Femur (tissue), 1 donor: ENCODE data around the gene STIM2.
"Not testable (repeated sequence)": the region's sequence is repeated elsewhere in the genome, so short reads cannot be mapped to it uniquely, and the experiment has no call there.

ENCODE experiments used
- DNase-seq: peaks from one replicate; pipeline ENCODE4 v3.0.0-alpha.2; 2017

The STIM2 gene

DNA sequence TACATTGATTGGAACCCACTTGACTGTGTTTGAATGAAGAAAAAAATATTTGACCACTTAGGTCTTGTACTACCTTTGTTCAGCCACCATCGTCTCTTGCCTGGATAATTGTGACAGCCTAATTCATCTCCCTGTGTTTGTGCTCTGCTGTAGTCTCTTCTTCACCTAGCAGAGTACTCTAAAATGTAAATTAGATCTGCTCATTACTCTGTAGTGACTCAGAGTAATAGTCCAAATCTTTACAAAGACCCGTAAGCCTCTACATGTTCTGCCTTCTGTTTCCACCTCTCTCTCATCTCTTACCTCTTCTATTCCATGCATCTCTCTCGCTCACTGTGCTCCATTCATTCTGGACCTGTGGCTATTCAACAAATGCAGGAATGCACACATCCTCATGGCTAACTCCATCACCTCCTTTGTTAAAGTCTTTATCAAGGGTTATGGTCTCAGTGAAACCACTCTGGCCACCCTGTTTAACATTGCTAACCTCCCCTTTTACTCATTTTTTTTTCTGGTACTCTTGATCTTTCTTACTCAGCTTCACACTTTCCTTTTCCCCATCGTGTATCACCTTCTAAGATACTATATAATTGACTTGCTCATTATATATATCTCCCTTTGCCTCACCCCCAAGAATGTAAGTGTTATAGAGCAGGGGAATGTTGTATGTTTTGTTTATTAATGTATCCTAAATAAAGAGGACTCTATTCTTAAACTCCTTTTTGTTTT lies 98.4 kb downstream of the STIM2 start:
- DNase-seq = no peak

- no peak for DNase-seq
Measured at GRCh38 chr4:26959654-26960047, 99.0 kb downstream of the STIM2 start.

DNA sequence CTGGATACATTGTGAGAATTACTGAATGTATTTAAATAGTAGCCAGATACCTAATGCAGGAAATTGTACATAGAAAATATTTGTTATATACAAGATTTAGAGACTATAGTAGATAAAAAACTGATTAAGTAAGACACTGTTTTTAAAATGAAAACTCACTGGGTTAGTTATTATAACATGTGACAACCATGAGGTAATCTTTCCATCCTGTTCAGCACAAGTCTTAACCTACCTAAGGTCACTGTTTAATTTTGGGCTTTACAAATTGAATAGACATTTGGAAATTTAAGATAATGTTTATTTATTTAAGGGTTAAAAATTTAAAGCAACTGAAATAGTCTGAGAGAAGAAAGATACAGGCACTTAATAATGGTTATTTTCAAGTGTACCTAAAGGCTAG lies 102.1 kb downstream of the STIM2 start:
- no peak for DNase-seq

GRCh38 chr4:26964512-26964911 lies 103.9 kb downstream of the STIM2 start:
- DNase-seq = no peak

DNA sequence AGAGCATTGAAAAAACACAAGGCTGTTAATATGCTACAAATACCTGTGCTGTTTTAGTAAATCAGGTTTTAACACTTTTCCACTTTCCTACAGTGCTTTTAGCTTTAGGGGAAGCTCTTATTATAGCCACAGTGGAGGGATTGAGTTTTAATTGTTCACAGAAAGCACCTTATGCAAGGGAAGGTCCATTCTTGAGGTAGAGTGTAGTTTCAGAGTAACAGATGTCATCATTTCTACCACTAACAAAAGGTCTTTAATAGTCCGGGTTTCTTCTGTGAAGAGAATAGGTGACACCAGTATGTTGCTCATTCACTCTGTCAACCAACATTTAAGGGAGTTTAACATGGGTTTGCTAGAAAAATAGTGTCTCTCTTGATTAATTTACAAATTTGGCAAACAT lies 104.4 kb downstream of the STIM2 start:
- DNase-seq = no peak

DNA sequence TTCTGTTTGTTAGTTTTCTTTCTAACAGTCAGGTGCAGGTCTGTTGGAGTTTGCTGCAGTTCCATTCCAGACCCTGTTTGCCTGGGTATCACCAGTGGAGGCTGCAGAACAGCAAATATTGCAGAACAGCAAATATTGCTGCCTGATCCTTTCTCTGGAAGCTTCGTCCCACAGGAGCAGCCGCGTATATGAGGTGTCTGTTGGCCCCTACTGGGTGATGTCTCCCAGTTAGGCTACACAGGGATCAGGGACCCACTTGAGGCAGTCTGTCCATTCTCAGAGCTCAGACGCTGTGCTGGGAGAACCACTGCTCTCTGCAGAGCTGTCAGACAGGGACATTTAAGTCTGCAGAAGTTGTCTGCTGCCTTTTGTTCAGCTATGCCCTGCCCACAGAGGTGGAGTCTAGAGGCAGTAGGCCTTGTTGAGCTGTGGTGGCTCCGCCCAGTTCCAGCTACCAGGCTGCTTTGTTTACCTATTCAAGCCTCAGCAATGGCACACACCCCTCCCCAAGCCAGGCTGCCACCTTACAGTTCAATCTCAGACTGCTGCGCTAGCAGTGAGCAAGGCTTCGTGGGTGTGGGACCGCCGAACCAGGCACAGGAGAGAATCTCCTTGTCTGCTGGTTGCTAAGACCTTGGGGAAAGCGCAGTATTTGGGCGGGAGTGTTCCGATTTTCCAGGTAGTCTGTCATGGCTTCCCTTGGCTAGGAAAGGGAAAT lies 115.0 kb downstream of the STIM2 start:
- not testable (repeated sequence) for DNase-seq

DNA sequence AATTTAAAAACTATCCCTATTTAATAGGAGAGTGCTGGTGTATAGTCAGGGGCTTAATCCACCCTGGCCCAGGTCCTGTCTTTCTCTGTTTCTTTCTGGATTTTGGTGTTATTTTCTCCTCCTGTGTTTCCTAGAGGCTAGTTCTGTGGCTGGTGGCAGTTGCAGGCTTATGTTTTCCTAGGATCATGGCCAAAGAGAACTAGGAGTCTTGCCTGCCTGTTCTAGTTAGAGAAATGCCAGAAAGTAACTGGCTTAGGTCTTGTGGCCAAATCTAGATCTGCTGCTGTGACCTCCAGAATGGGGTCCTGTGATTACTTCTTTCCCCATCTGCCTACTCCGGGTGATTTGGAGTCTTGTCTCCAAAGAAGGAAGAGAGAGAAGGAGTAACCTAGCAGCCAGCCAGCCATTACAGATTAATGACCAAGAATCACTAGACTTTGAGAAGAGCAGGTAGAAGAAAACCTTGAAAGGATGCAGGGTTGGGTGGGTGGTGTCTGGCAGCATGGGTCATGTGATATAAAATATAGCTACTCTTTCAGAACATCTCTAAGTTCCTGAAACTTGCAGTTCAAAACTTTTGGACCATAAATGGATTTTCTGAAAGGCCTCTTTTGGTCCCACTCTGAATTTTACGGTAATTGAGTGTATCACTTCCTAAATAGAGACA lies 117.9 kb downstream of the STIM2 start:
- DNase-seq = no peak

DNA sequence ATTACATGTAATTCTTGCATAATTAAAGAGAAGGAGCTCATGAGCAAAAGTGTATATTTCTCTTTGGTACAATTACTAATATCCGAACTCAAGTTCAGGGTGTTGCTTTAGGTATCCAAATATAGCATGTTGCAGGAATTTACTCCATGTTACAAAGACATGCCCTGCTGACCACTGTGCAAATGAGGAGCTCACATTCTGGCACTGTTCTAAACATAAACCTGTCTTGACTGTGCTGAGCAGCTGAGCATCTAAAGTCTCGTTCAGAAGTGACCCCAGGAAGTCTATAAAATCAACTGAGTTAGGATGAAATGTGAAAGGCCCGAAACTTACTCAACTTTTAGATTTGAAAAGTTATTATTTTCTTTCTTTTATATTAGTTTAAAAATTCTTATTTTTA lies 124.3 kb downstream of the STIM2 start:
- DNase-seq = peak; percentile 26

GRCh38 chr4:26985873-26986272 lies 125.2 kb downstream of the STIM2 start:
- DNase-seq = no peak

- DNase-seq = no peak
Measured at GRCh38 chr4:26987191-26987590, 126.5 kb downstream of the STIM2 start.

DNA sequence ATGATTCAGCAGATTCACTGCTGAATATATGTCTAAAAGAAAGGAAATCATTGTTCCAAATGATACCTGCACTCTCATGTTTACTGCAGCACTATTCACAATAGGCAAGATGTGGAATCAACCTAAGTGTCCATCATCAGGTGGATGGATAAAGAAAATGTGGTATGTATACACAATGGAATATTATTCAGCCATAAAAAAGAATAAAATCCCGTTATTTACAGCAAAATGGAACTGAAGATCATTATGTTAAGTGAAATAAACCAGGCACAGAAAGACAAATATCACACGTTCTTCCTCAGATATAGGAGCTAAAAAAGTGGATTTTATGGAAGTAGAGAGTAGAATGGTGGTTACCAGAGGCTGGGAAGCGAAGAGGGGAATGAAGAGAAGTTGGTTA lies 130.4 kb downstream of the STIM2 start:
- no peak for DNase-seq

DNA sequence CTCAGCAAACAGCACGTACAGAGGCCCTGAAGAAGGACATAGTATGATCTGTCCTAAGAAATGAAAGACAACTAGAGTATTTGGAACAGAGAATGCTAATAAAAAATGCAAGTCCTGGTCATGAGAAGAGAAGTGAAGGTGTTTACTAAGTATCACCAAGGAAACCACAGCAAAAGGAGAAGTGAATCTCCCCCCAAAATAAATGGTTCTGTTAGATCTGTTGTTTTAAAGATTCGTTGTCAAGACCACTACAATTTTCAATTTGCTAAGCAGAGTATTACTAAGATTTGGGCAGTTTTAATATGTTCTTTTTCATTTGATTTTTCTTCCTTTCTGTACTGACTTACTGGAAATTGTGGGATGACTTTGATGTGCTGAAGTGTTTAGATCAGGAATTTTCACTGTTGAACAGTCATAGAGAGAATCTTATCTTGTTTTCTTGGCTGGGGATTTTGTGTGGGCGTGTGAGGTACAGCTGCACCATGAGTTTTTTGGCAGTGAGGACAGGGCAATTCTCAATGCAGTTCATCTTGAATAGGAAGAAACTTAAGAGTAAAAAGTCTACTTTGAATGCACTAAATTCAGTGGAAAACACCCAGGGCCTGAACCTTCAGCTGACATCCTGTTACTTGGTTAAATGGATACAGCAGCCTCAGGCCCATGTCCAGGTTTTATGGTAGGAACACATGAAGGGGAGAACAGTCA lies 132.2 kb downstream of the STIM2 start:
- DNase-seq = peak; percentile 55

DNA sequence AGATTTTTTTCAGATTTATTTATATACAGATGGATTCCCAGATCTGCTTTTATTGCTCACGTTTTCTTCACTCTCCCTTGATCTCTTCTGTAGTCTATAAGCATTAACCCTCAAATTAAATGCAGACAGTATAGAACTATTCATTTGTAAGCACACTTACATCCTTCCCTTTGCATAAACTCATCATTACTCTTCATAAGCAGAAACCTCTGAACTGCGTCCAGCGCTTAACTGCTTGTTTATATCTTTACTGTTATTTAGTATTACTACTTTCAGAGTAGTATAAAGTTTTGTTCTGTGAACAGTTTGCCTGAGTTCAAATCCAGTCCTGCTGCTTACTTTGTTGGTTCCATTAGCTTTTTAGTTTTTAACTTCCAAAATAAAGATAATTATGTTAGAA lies 132.9 kb downstream of the STIM2 start:
- no peak for DNase-seq

GRCh38 chr4:26993967-26994366 lies 133.3 kb downstream of the STIM2 start:
- no peak for DNase-seq

- DNase-seq = no peak
Measured at GRCh38 chr4:26995316-26995715, 134.7 kb downstream of the STIM2 start.

GRCh38 chr4:26996745-26997144 lies 136.1 kb downstream of the STIM2 start:
- DNase-seq = no peak

DNA sequence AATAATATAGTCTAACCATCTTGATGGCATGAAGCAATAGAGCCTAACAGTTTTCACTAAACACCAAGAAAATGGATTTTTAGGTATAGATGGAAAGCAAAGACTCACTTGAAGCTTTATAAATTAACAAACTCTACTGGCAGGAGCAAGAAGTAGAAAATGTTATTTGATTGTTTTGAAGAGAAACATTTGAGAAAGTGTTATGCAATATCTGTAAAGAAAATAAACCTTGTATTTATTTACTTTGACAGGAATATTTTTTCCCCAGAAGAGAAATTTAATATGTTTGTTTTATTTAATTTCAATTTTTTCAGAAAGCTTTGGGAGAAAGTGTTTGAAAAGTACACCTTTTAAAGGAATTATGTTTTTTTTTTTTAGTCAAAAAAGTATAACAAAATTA lies 139.0 kb downstream of the STIM2 start:
- no peak for DNase-seq

DNA sequence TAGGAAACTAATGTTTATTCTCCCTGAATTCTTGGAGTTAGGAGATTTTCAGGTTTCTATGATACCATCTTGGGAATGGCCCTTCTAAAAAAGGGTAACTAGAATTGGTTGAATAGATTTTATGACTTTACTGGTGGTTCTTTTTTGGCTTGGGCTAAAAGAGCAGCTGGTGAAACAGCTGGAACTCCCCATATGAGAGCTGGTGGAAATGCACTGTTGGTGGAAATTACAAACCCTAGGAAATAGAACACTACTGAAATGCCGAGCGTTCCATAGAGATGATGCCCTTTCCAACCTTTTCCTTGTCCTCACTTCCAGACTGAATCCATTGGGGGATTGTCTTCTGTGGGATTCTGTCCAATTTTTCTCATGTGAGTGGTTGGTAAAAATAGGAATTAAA lies 139.5 kb downstream of the STIM2 start:
- peak; percentile 41 for DNase-seq

DNA sequence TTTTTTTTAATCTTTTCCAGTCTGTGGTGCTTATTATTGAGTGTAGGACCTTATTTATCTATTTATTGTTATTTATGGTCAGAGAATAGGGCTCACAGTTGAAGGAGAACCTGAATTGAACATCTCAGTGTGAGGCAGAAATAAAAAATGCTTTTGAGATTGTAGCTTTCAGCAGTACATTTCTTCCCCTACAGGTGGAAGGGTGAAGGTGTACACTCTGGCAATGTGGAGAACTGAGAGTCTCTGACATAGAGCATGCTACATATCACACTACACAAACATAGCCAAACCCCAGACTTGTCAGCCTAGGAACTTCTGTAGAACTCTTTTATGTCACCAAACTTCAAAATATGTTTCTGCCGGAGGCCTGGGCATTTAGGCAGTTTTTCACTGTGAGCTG lies 140.2 kb downstream of the STIM2 start:
- no peak for DNase-seq

GRCh38 chr4:27001398-27002164 lies 140.9 kb downstream of the STIM2 start:
- DNase-seq = no peak

GRCh38 chr4:27003642-27004113 lies 143.0 kb downstream of the STIM2 start:
- DNase-seq = no peak

GRCh38 chr4:27005501-27005900 lies 144.9 kb downstream of the STIM2 start:
- DNase-seq = no peak
